ENCODE results near the gene KLK12.

The KLK12 gene

GRCh38 chr19:51005248-51005647, 29.6 kb downstream of the KLK12 start:
- Histone ChIP-seq H3K18ac (ENCODE audit: low read length) (no peak overlapping the region), H3K4ac (ENCODE audit: low read depth, low read length) (no peak overlapping the region), H3K4me1 (ENCODE audit: control insufficient read depth in 1 of 2, insufficient read depth in 2 of 2, low read length in 2 of 2) (peaks cover 12 to 13% of the 10 kb centered on the region in 2 experiments), H3K9ac (ENCODE audit: low read length) (no peak overlapping the region), H3K79me1 (ENCODE audit: low read length) (no peaks in the 10 kb centered on the region), H3K79me2 (ENCODE audit: control insufficient read depth, insufficient read depth, low read length, poor library complexity) (no peaks in the 10 kb centered on the region), H3K9me3 (ENCODE audit: insufficient read depth, low read depth, low read length) (peaks cover 3% of the 10 kb centered on the region), H2BK120ac (ENCODE audit: insufficient read depth, low read length, poor library complexity) (no peak overlapping the region), H2AK5ac (ENCODE audit: low read length) (no peak overlapping the region), H4K8ac (ENCODE audit: low read depth, low read length) (no peak overlapping the region), H3K4me2 (ENCODE audit: low read length) (no peak overlapping the region), H3K27ac (ENCODE audit: low read depth, low read length) (no peak overlapping the region), H2BK12ac (ENCODE audit: low read length) (no peak overlapping the region), H4K12ac (ENCODE audit: low read depth, low read length) (no peak overlapping the region), H2AFZ (ENCODE audit: insufficient read depth, low read length, poor library complexity) (no peak overlapping the region), H3K23ac (ENCODE audit: low read length) (no peak overlapping the region), H2BK5ac (ENCODE audit: low read depth, low read length, poor library complexity) (no peak overlapping the region), H3K36me3 (ENCODE audit: control insufficient read depth in 1 of 2, insufficient read depth in 2 of 2, low read length in 2 of 2) (no peaks in the 10 kb centered on the region), H3K4me3 (ENCODE audit: low read depth, low read length) (no peak overlapping the region), H3K27me3 (ENCODE audit: insufficient read depth, low read length) (no peaks in the 10 kb centered on the region), H3K14ac (ENCODE audit: low read length) (no peak overlapping the region), H4K91ac (ENCODE audit: low read depth, low read length) (no peak overlapping the region)
- DNase-seq: no peak
- no CpG with 5 or more reads among the region's 1 CpG for WGBS (ENCODE audit: extremely low coverage, insufficient coverage, insufficient read length)

- WGBS (ENCODE audit: extremely low coverage, insufficient coverage, insufficient read length): no CpG with 5 or more reads among the region's 7 CpGs
- no peak overlapping the region for H3K4me3 ChIP-seq (ENCODE audit: low read depth, low read length)
- no peak overlapping the region for H3K27ac ChIP-seq (ENCODE audit: low read depth, low read length)
- H2BK120ac ChIP-seq (ENCODE audit: insufficient read depth, low read length, poor library complexity): no peak overlapping the region
- no peaks in the 10 kb centered on the region for H3K9me3 ChIP-seq (ENCODE audit: insufficient read depth, low read depth, low read length)
- H3K79me2 ChIP-seq (ENCODE audit: control insufficient read depth, insufficient read depth, low read length, poor library complexity): no peaks in the 10 kb centered on the region
- no peak overlapping the region for H2AFZ ChIP-seq (ENCODE audit: insufficient read depth, low read length, poor library complexity)
- no peak overlapping the region for H3K18ac ChIP-seq (ENCODE audit: low read length)
- H3K14ac ChIP-seq (ENCODE audit: low read length): no peak overlapping the region
- no peaks in the 10 kb centered on the region for H3K79me1 ChIP-seq (ENCODE audit: low read length)
- H4K8ac ChIP-seq (ENCODE audit: low read depth, low read length): no peak overlapping the region
- no peak overlapping the region for H3K9ac ChIP-seq (ENCODE audit: low read length)
- H3K4me1 ChIP-seq (ENCODE audit: control insufficient read depth in 1 of 2, insufficient read depth in 2 of 2, low read length in 2 of 2): peaks cover 12 to 13% of the 10 kb centered on the region in 2 experiments
- H3K4me2 ChIP-seq (ENCODE audit: low read length): no peak overlapping the region
- no peak overlapping the region for H3K4ac ChIP-seq (ENCODE audit: low read depth, low read length)
- no peak for DNase-seq
- H3K27me3 ChIP-seq (ENCODE audit: insufficient read depth, low read length): no peaks in the 10 kb centered on the region
- H2BK5ac ChIP-seq (ENCODE audit: low read depth, low read length, poor library complexity): no peak overlapping the region
- no peak overlapping the region for H2AK5ac ChIP-seq (ENCODE audit: low read length)
- H4K12ac ChIP-seq (ENCODE audit: low read depth, low read length): no peak overlapping the region
- H2BK12ac ChIP-seq (ENCODE audit: low read length): no peak overlapping the region
- H3K23ac ChIP-seq (ENCODE audit: low read length): no peak overlapping the region
- H3K36me3 ChIP-seq (ENCODE audit: control insufficient read depth in 1 of 2, insufficient read depth in 2 of 2, low read length in 2 of 2): no peaks in the 10 kb centered on the region
- H4K91ac ChIP-seq (ENCODE audit: low read depth, low read length): no peak overlapping the region
Observed at GRCh38 chr19:51003316-51003715, 31.5 kb downstream of the KLK12 start.

GRCh38 chr19:51002542-51003311, 32.1 kb downstream of the KLK12 start:
- Histone ChIP-seq H3K79me2 (ENCODE audit: control insufficient read depth, insufficient read depth, low read length, poor library complexity) (no peaks in the 10 kb centered on the region), H3K27me3 (ENCODE audit: insufficient read depth, low read length) (no peaks in the 10 kb centered on the region), H4K12ac (ENCODE audit: low read depth, low read length) (no peak overlapping the region), H3K14ac (ENCODE audit: low read length) (no peak overlapping the region), H3K23ac (ENCODE audit: low read length) (no peak overlapping the region), H2AFZ (ENCODE audit: insufficient read depth, low read length, poor library complexity) (no peak overlapping the region), H3K9ac (ENCODE audit: low read length) (no peak overlapping the region), H3K4ac (ENCODE audit: low read depth, low read length) (no peak overlapping the region), H3K36me3 (ENCODE audit: control insufficient read depth in 1 of 2, insufficient read depth in 2 of 2, low read length in 2 of 2) (no peaks in the 10 kb centered on the region), H3K4me2 (ENCODE audit: low read length) (peak overlapping the region; percentile 13), H3K79me1 (ENCODE audit: low read length) (no peaks in the 10 kb centered on the region), H3K27ac (ENCODE audit: low read depth, low read length) (no peak overlapping the region), H3K4me1 (ENCODE audit: control insufficient read depth in 1 of 2, insufficient read depth in 2 of 2, low read length in 2 of 2) (peaks cover 12 to 13% of the 10 kb centered on the region in 2 experiments), H4K8ac (ENCODE audit: low read depth, low read length) (no peak overlapping the region), H2BK5ac (ENCODE audit: low read depth, low read length, poor library complexity) (no peak overlapping the region), H4K91ac (ENCODE audit: low read depth, low read length) (no peak overlapping the region), H3K9me3 (ENCODE audit: insufficient read depth, low read depth, low read length) (no peaks in the 10 kb centered on the region), H3K4me3 (ENCODE audit: low read depth, low read length) (no peak overlapping the region), H2BK12ac (ENCODE audit: low read length) (no peak overlapping the region), H3K18ac (ENCODE audit: low read length) (no peak overlapping the region), H2BK120ac (ENCODE audit: insufficient read depth, low read length, poor library complexity) (no peak overlapping the region), H2AK5ac (ENCODE audit: low read length) (peak overlapping the region; percentile 32)
- WGBS (ENCODE audit: extremely low coverage, insufficient coverage, insufficient read length): no CpG with 5 or more reads among the region's 42 CpGs
- DNase-seq: no peak

- no peak overlapping the region for H2AK5ac ChIP-seq (ENCODE audit: low read length)
- peak overlapping the region; percentile 13 for H4K8ac ChIP-seq (ENCODE audit: low read depth, low read length)
- no CpG with 5 or more reads among the region's 12 CpGs for WGBS (ENCODE audit: extremely low coverage, insufficient coverage, insufficient read length)
- H4K91ac ChIP-seq (ENCODE audit: low read depth, low read length): peak overlapping the region; percentile 4
- H3K14ac ChIP-seq (ENCODE audit: low read length): peak overlapping the region; percentile 4
- no peak overlapping the region for H3K27ac ChIP-seq (ENCODE audit: low read depth, low read length)
- H2BK12ac ChIP-seq (ENCODE audit: low read length): no peak overlapping the region
- peaks cover 12 to 13% of the 10 kb centered on the region in 2 experiments for H3K4me1 ChIP-seq (ENCODE audit: control insufficient read depth in 1 of 2, insufficient read depth in 2 of 2, low read length in 2 of 2)
- no peak overlapping the region for H2AFZ ChIP-seq (ENCODE audit: insufficient read depth, low read length, poor library complexity)
- no peak overlapping the region for H3K23ac ChIP-seq (ENCODE audit: low read length)
- H3K27me3 ChIP-seq (ENCODE audit: insufficient read depth, low read length): no peaks in the 10 kb centered on the region
- H4K12ac ChIP-seq (ENCODE audit: low read depth, low read length): no peak overlapping the region
- H2BK5ac ChIP-seq (ENCODE audit: low read depth, low read length, poor library complexity): no peak overlapping the region
- no peak overlapping the region for H2BK120ac ChIP-seq (ENCODE audit: insufficient read depth, low read length, poor library complexity)
- no peaks in the 10 kb centered on the region for H3K79me1 ChIP-seq (ENCODE audit: low read length)
- no peak overlapping the region for H3K9ac ChIP-seq (ENCODE audit: low read length)
- no peak for DNase-seq
- no peaks in the 10 kb centered on the region for H3K79me2 ChIP-seq (ENCODE audit: control insufficient read depth, insufficient read depth, low read length, poor library complexity)
- no peak overlapping the region for H3K18ac ChIP-seq (ENCODE audit: low read length)
- H3K9me3 ChIP-seq (ENCODE audit: insufficient read depth, low read depth, low read length): no peaks in the 10 kb centered on the region
- no peak overlapping the region for H3K4me3 ChIP-seq (ENCODE audit: low read depth, low read length)
- no peak overlapping the region for H3K4ac ChIP-seq (ENCODE audit: low read depth, low read length)
- no peaks in the 10 kb centered on the region for H3K36me3 ChIP-seq (ENCODE audit: control insufficient read depth in 1 of 2, insufficient read depth in 2 of 2, low read length in 2 of 2)
- H3K4me2 ChIP-seq (ENCODE audit: low read length): peak overlapping the region; percentile 13
Observed at GRCh38 chr19:51002089-51002532, 32.7 kb downstream of the KLK12 start.

Measured in trophoblast cell (in vitro differentiated cells and primary cell).